Peyer's patch (tissue), 4 donors: ENCODE results near the gene CHMP4A.

Source experiments
- POLR2A ChIP-seq, 2 donors: fragments of 450-650 bp; IDR thresholded peaks; one replicate each; pipeline ENCODE4 v1.5.1; 2017; ENCODE audit warnings: antibody characterized with exemption in 2 of 2, mild to moderate bottlenecking in 2 of 2, moderate library complexity in 2 of 2
- TF ChIP-seq, protein P1 (sequence below), 6 experiments: fragments of 450-650 bp in 4 of 6; fragments of 200-600 bp in 2 of 6; sonication (generic) in 1 of 6; IDR thresholded peaks; one replicate each; pipeline ENCODE4 v1.5.1; 2017 to 2019; ENCODE audit warnings: antibody characterized with exemption in 6 of 6, mild to moderate bottlenecking in 3 of 6, moderate library complexity in 1 of 6

DNA sequence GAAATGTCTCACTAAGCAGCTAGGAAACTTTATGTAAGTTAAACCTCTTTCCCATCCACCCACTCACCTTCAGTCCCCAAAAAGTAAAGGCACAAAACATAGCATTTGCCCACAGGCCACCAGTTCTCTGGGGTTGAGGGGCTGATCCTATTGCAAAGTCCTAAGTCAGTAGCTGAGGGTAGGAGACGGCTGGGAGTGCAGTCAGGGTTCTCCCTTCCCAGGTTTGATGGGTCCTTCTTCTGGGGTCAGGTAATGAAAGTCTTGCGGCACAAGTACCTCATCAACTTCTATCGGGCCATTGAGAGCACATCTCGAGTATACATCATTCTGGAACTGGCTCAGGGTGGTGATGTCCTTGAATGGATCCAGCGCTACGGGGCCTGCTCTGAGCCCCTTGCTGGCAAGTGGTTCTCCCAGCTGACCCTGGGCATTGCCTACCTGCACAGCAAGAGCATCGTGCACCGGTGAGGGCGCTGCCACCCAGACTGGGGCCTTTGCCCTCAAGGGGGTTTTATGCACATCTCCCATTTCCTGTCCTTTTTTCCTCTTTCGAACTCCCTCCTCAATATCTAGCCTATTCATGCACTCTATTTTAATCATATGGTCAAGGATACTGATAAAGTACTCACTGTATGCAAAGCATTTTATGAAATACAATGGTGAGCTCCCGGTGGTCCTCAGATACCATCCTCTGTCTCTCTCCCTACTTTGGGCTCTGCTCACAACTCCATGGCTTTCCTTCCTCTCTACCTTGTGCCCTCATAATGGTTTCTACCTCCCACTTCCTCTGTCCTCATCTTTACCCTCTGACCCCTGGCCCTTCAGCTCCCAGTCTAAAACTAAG lies 6.8 kb downstream of the CHMP4A start:
- TF ChIP-seq, protein P1, sequence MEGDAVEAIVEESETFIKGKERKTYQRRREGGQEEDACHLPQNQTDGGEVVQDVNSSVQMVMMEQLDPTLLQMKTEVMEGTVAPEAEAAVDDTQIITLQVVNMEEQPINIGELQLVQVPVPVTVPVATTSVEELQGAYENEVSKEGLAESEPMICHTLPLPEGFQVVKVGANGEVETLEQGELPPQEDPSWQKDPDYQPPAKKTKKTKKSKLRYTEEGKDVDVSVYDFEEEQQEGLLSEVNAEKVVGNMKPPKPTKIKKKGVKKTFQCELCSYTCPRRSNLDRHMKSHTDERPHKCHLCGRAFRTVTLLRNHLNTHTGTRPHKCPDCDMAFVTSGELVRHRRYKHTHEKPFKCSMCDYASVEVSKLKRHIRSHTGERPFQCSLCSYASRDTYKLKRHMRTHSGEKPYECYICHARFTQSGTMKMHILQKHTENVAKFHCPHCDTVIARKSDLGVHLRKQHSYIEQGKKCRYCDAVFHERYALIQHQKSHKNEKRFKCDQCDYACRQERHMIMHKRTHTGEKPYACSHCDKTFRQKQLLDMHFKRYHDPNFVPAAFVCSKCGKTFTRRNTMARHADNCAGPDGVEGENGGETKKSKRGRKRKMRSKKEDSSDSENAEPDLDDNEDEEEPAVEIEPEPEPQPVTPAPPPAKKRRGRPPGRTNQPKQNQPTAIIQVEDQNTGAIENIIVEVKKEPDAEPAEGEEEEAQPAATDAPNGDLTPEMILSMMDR (IDR thresholded peaks at IDR 0.05) = no peak
- TF ChIP-seq POLR2A (IDR thresholded peaks at IDR 0.05) = no peak
